BLaER1 treated with 17β-estradiol and CSF1 and Interleukin-3, amounts not matched to agents 10 nM and 100 nM (cell line): Measurements from ENCODE around the gene ITIH4.

ENCODE experiments used
- H3K27ac ChIP-seq, 11 experiments: shearing (Covaris generic); formaldehyde crosslinking; 2 replicates each; pipeline ENCODE4 v1.8.1; 2022
- H3K27me3 ChIP-seq, 11 experiments: shearing (Covaris generic); formaldehyde crosslinking; 2 replicates each; pipeline ENCODE4 v1.8.1; 2022
- H3K36me3 ChIP-seq, 11 experiments: shearing (Covaris generic); formaldehyde crosslinking; 2 replicates each; pipeline ENCODE4 v1.8.1; 2022
- H3K4me1 ChIP-seq, 10 experiments: shearing (Covaris generic); formaldehyde crosslinking; 2 replicates each; pipeline ENCODE4 v1.8.1; 2022
- H3K4me2 ChIP-seq, 11 experiments: shearing (Covaris generic); formaldehyde crosslinking; 2 replicates each; pipeline ENCODE4 v1.8.1; 2022
- H3K4me3 ChIP-seq, 10 experiments: shearing (Covaris generic); formaldehyde crosslinking; 2 replicates each; pipeline ENCODE4 v1.8.1; 2022
- H3K9ac ChIP-seq, 11 experiments: shearing (Covaris generic); formaldehyde crosslinking; 2 replicates each; pipeline ENCODE4 v1.8.1; 2022
- H3K9me3 ChIP-seq, 11 experiments: shearing (Covaris generic); formaldehyde crosslinking; replicated peaks in 1 of 11; 2 replicates each; pipeline ENCODE4 v1.8.1; 2022
- H4K20me1 ChIP-seq, 11 experiments: shearing (Covaris generic); formaldehyde crosslinking; 2 replicates each; pipeline ENCODE4 v1.8.1; 2022
- Cebpa-rat ChIP-seq, 11 experiments: shearing (Covaris generic); IDR thresholded peaks; 2 replicates each; pipeline ENCODE4 v1.8.1; 2022

The ITIH4 gene

DNA sequence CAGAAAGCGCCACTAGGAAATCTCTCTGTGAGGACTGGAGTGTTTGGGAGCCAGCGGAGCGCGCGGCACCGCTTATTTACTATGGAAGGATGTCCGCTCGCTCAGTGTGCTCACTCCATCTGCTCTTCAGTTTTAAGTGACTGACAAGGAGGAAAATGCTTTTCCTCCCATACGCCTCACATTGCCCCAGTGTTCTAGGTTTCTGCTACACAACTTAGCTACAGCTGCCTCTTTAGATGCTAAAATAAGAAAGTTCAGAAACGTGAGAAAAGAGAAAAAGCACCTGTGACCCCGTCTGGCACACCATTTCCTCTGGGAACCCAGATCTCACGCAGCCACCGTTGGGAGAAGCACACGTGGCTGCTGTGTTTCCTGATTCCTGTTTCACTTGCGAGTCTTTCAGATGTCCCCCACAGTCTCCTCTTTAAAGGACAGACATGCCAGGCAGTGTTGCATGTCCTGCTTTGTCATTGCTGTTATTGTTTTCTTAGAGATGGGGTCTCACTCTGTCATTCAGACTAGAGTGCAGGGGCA, 16.0 kb upstream of the ITIH4 start:
- no peaks in the 10 kb centered on the region for H4K20me1 ChIP-seq
- no peaks in the 10 kb centered on the region for H3K9me3 ChIP-seq
- H3K27ac ChIP-seq: peak overlapping the region in 10 of 11 experiments; percentile 40 to 85 (median 82); a peak in 20 of 22 replicates
- H3K4me2 ChIP-seq: peak overlapping the region; percentile 75 to 97 (median 85)
- peaks cover 74 to 100% (median 97%) of the 10 kb centered on the region in 10 experiments for H3K4me1 ChIP-seq
- no peaks in the 10 kb centered on the region for H3K27me3 ChIP-seq
- no peak for TF ChIP-seq Cebpa-rat (IDR thresholded peaks at IDR 0.05)
- H3K36me3 ChIP-seq: peaks cover 7 to 37% (median 21%) of the 10 kb centered on the region in 11 experiments; a peak in 19 of 22 replicates
- H3K9ac ChIP-seq: peak overlapping the region; percentile 23 to 81 (median 74); a peak in 20 of 22 replicates
- peak overlapping the region in 9 of 10 experiments; percentile 3 to 50 (median 37); a peak in 12 of 20 replicates for H3K4me3 ChIP-seq

DNA sequence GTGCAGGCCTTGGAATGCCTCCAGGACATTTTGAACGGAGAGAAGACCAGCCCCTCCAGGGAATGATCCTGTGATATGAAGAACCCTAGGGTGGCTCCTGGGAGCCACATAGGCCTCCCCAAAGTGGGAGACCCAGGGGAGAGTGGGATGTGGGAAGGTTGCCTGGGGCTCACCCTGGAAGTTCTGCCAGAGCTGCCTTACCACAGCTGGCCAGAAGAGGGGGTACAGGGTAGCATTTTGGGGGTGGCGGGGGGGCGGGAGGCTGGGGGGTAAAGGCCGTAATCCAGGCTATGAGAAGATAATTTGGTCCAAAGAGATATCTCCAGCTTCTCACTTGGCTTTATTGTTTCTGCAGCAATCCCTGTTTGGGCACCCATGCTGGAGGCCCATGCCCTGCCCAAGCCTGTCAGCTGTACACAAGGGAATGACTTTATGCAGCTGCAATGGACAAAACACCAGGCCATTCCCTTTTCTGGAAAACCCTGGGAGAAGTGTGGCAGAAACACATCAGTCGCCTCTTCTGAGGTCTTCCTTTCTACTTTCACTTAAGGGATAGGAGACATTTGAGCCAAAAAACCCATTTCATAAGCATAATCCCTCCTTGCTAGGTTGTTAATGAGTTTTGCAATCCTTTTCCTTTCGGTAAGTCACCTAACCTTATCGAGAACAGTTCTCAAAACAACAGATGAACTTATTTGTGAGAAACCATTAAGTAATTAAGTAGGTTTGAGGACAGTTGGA, 15.4 kb upstream of the ITIH4 start:
- Histone ChIP-seq H3K9ac (peak overlapping the region; percentile 23 to 81 (median 74); a peak in 20 of 22 replicates), H3K4me1 (peaks cover 81 to 100% (median 98%) of the 10 kb centered on the region in 10 experiments), H4K20me1 (no peaks in the 10 kb centered on the region; a peak in 1 of 22 replicates), H3K27me3 (no peaks in the 10 kb centered on the region), H3K27ac (peak overlapping the region in 10 of 11 experiments; percentile 67 to 85 (median 82); a peak in 20 of 22 replicates), H3K36me3 (peaks cover 7 to 36% (median 19%) of the 10 kb centered on the region in 11 experiments; a peak in 19 of 22 replicates), H3K9me3 (no peaks in the 10 kb centered on the region), H3K4me2 (peak overlapping the region; percentile 75 to 97 (median 85)), H3K4me3 (peak overlapping the region in 9 of 10 experiments; percentile 3 to 50 (median 37); a peak in 12 of 20 replicates)
- TF ChIP-seq Cebpa-rat (IDR thresholded peaks at IDR 0.05): no peak

DNA sequence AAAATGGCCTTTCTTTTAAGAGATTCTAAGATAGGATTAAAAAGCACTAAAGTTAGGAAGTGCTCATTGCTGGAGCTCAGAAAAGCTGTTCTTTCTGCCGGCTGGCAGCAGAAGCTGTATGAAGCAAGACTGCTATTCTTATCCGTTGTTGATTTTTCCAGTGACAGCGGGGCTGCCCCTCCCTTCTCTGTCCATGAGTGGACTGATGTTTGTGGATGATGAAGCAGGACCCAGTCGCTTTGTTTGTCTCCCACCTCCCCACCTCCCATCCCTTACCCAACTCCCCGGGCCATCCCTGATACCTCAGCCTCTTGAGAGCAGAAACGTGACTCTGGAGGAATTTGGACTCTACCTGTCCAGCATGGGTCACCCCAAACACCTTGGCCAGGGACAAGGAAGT, 14.7 kb upstream of the ITIH4 start:
- Histone ChIP-seq H3K27ac (peak overlapping the region in 10 of 11 experiments; percentile 67 to 85 (median 82); a peak in 20 of 22 replicates), H3K4me2 (peak overlapping the region; percentile 75 to 97 (median 85)), H4K20me1 (no peaks in the 10 kb centered on the region; a peak in 1 of 22 replicates), H3K4me3 (peak overlapping the region in 2 of 10 experiments; percentile 20; a peak in 2 of 20 replicates), H3K9me3 (no peaks in the 10 kb centered on the region), H3K9ac (peak overlapping the region in 10 of 11 experiments; percentile 10 to 81 (median 70); a peak in 17 of 22 replicates), H3K36me3 (peaks cover 8 to 42% (median 22%) of the 10 kb centered on the region in 11 experiments; a peak in 20 of 22 replicates), H3K4me1 (peaks cover 88 to 100% (median 98%) of the 10 kb centered on the region in 10 experiments), H3K27me3 (no peaks in the 10 kb centered on the region)
- no peak for TF ChIP-seq Cebpa-rat (IDR thresholded peaks at IDR 0.05)

DNA sequence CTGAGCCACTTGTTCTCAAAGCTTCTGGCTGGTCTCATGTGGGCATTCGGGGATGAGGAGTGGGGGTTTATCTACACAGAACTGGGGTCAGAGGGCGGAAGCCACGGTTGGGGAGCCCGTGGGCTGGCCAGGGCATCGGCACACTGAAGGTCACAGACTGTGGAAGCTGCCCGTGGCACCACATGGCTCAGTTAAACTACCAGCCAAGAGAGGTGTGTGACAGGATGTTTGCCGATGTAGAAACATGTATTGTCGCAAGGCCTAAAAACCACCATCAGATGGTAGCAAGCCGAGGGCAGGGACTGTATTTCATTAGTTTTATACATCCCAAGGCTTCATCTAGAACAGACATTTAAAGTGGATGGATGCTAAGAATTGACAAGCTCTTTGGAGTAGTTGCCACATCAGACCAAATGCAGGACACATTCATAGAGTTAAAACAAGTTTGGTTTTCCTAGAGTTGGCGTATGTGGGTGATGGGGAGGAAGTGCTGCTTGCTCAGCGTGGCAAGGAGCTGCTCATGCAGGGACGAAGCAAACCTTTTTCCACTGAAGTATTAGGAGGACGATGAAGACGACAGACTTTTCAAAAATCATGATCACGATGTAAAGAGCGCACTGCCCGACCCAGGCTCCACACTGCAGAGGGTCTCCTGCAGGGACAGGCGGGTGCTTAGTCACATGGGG, 14.0 kb upstream of the ITIH4 start:
- Histone ChIP-seq H4K20me1 (no peaks in the 10 kb centered on the region; a peak in 1 of 22 replicates), H3K27me3 (no peaks in the 10 kb centered on the region), H3K4me3 (no peak overlapping the region; a peak in 1 of 20 replicates), H3K9ac (peak overlapping the region in 10 of 11 experiments; percentile 28 to 81 (median 70); a peak in 18 of 22 replicates), H3K4me2 (peak overlapping the region; percentile 75 to 97 (median 85)), H3K4me1 (peaks cover 89 to 100% (median 100%) of the 10 kb centered on the region in 10 experiments), H3K36me3 (peaks cover 10 to 40% (median 19%) of the 10 kb centered on the region in 11 experiments; a peak in 19 of 22 replicates), H3K27ac (peak overlapping the region in 10 of 11 experiments; percentile 67 to 85 (median 82); a peak in 20 of 22 replicates), H3K9me3 (no peaks in the 10 kb centered on the region)
- TF ChIP-seq Cebpa-rat (IDR thresholded peaks at IDR 0.05): no peak; a peak in 1 of 22 replicates

DNA sequence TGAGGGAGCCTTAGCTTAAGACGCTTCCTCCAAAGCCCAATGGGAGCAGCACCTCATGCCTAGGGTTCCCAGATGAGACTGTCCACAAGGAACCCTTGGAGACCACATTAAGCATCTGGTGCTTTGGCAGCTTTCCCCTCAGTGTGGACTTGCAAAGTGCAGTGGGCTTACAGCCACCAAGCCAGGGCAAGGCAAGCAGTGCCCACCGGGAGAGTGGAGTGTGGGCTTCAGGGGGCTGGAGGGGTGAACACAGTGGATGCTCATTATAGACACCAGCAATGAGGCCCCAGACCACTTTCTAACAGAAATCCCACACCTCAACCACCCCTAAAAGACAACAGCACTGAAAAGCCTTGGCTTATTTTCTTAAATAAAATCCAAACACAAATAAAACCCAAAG, 13.4 kb upstream of the ITIH4 start:
- no peak overlapping the region for H3K4me3 ChIP-seq
- no peaks in the 10 kb centered on the region for H3K27me3 ChIP-seq
- H3K27ac ChIP-seq: peak overlapping the region in 10 of 11 experiments; percentile 67 to 85 (median 82); a peak in 20 of 22 replicates
- peak overlapping the region in 10 of 11 experiments; percentile 7 to 81 (median 70); a peak in 14 of 22 replicates for H3K9ac ChIP-seq
- H3K9me3 ChIP-seq: no peaks in the 10 kb centered on the region
- peak overlapping the region; percentile 75 to 97 (median 85) for H3K4me2 ChIP-seq
- peaks cover 84 to 100% (median 100%) of the 10 kb centered on the region in 10 experiments for H3K4me1 ChIP-seq
- no peak for TF ChIP-seq Cebpa-rat (IDR thresholded peaks at IDR 0.05)
- peaks cover 7 to 35% (median 13%) of the 10 kb centered on the region in 11 experiments; a peak in 17 of 22 replicates for H3K36me3 ChIP-seq
- H4K20me1 ChIP-seq: no peaks in the 10 kb centered on the region; a peak in 1 of 22 replicates

DNA sequence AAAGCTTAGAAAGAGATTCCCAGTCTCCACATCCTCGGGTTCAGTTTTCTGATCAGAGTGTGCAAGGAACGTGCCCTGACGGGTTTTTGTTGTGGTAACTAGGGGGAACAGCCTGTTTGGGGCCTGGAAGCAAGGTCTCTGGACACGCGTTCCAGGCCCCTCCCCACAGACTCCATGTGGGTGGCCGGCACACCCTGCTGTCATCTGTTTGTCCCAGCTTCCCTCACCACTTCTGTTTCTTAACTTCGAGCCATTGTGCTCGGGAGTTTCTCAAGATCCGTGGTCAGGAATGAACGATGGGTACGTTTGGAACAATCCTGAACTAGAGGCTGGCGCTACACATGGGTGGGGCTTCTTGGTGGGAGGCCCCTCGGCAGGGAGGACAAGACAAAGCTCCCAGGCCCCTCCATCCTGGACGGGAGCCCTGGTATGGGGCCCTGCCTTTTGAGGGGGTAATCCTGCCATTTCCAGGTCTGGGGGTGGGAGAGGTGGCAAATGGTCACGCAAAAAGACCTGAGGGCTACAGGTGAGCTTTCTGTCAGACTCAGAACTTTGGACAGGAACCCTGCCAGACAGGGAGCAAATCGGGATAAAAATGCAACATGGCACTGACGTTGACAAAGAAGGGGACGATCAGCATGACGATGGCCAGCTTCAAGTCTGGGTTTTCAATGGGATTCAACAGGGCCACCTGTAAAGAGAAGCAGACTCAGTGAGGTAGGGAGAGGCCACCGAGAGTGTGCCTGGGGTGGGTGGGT, 12.8 kb upstream of the ITIH4 start:
- no peaks in the 10 kb centered on the region for H3K9me3 ChIP-seq
- H3K4me2 ChIP-seq: peak overlapping the region; percentile 75 to 97 (median 85)
- no peaks in the 10 kb centered on the region for H3K27me3 ChIP-seq
- H3K9ac ChIP-seq: peak overlapping the region in 7 of 11 experiments; percentile 1 to 79 (median 66); a peak in 3 of 22 replicates
- H3K4me3 ChIP-seq: no peak overlapping the region
- peaks cover 7 to 29% (median 12%) of the 10 kb centered on the region in 11 experiments; a peak in 13 of 22 replicates for H3K36me3 ChIP-seq
- no peaks in the 10 kb centered on the region; a peak in 1 of 22 replicates for H4K20me1 ChIP-seq
- no peak for TF ChIP-seq Cebpa-rat (IDR thresholded peaks at IDR 0.05)
- peak overlapping the region in 10 of 11 experiments; percentile 67 to 85 (median 82); a peak in 21 of 22 replicates for H3K27ac ChIP-seq
- peaks cover 81 to 100% (median 100%) of the 10 kb centered on the region in 10 experiments for H3K4me1 ChIP-seq

DNA sequence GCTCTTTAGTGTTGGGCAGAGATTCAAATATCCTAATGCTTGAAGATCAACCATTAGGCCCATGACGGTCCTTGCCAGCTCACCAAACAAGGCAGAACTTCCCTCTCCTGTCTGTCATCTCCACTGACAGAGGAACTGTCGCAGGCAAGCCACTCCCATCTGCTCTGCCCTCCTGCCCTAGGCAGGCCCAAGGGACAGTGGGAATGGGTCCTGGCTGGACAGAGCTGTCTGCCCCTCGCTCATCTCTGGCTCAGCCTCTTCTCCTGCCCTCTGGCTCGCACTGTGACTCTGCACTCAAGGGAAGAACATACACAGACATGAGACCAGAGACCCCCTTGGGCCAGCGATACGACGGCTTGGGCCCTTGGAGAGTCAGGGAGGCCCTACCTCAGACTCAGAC, 12.0 kb upstream of the ITIH4 start:
- Histone ChIP-seq H3K27ac (peak overlapping the region in 10 of 11 experiments; percentile 27 to 85 (median 79); a peak in 20 of 22 replicates), H3K36me3 (peaks cover 7 to 22% (median 12%) of the 10 kb centered on the region in 11 experiments; a peak in 11 of 22 replicates), H3K4me3 (no peak overlapping the region), H3K4me2 (peak overlapping the region; percentile 75 to 97 (median 85)), H3K9me3 (no peaks in the 10 kb centered on the region), H3K4me1 (peaks cover 79 to 100% (median 100%) of the 10 kb centered on the region in 10 experiments), H3K9ac (peak overlapping the region in 3 of 11 experiments; percentile 11 to 30 (median 29); a peak in 3 of 22 replicates), H3K27me3 (no peaks in the 10 kb centered on the region), H4K20me1 (peaks cover 0 to 3% (median 0%) of the 10 kb centered on the region in 11 experiments; a peak in 1 of 22 replicates)
- no peak for TF ChIP-seq Cebpa-rat (IDR thresholded peaks at IDR 0.05)
